Stimulated activated naive CD4-positive, alpha-beta T cell treated with Interleukin-2 at 50 U/mL for 16 hours (primary cell): ENCODE measurements around the gene IQSEC1.

Experiments
- DNase-seq: peaks from one replicate; lab custom pipeline; 2025; lab: John Stamatoyannopoulos, UW

The IQSEC1 gene

DNA sequence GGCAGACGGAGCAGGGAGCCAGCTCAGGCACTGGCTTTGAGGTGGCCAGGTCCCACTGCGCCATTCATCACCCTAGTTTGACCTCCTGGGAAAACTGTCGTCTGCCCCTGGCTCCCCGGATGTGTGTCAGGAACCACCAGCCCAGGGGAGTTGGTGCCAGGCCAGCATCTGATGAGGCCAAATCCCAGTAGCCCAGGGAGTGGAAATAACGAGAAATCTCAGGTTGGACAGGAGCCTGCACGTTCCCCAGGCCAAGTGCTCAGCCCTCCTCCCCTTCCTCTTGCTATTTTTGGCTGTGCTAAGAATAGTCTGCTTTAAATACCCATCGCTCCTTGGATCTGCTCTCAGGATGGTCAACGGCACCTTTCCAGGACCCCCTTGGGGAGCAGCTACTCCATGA, 138.8 kb downstream of the IQSEC1 start:
- no peak for DNase-seq

DNA sequence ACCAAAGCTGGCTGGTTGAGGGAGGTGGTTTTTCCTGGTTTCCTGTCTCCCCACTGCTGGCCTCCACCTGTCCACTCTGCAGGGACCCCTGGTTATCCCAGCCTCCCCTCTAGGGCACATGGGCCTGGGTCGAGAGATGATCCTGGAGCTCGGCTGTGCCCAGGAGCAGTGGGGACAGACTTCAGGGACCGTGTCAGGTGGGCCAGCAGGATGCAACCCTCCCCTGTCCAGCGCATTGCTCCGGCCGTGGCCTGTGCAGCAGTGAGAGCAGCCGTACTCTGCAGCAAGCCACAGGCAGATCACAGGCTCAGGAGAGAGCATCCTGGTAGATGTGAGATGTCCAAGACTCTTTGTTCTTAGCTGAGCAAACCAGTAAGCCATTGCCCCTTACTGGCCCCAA, 139.3 kb downstream of the IQSEC1 start:
- no peak for DNase-seq

DNA sequence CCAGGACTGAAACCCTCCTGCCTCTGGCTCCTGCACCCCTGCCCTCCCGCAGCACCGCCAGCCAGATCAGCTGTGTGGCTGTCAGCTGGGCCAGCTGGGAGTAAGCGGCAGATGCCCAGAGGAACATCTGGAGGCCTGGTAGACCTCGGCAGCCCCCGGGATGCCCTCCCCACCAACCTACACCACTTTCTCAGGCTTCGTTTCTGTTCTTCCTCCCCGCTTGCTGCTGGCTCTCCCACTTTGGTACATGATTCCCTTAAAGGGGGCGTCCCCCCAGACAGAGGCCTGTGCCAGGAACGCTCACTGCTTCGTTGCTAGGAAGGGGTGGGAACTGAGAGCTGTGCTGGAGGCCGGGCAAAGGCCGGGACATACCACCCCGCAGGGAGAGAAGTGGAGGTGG, 140.5 kb downstream of the IQSEC1 start:
- DNase-seq, result no peak

DNA sequence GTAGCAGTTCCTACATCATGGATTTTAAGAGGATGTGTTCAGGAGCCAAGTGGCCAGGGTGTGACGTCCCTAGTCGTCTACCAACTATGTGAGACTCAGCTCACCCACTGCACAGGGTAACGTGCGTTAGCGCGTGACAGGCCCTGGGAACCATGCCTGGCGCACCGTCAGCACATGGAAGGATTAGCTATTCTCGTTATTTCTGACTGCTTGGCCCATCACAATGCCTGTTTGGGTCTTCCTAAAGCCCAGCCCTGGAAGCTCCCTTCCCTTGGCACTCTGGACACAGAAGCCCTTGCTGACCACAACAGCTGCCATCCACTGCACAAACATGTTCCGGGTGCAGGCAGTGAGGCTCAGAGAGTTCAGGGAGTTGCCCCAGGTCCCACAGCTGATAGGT, 140.9 kb downstream of the IQSEC1 start:
- no peak for DNase-seq

DNA sequence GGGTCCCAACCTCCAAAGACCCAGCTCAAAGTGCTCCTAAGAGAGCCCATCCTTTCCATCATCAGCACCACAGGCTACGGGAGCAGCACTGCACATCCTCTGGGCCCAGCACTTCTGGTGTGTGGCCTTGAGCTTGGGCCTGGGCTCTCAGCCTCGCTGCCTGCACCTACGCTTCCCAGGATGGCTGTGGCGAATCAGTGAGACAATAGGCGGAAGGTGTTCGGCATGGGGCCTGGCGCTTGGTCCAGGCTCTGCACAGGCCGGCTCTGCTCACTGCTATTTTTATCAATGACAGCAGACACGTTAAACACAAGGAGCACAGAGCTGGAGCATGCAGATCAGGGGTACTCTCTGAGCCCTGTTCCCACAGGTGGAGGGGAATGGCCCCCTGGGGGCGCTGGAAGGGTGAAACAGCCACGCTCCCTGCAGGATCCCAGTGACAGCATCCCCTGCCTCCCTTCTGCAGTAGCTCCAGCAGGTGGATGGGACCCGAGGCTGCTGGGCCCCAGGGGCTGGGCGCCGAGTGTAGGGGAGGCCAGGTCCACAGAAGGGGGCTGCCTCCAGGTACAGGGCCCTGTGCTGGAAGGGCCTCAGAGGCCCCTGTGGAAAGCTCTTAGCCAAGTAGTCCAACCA, 141.8 kb downstream of the IQSEC1 start:
- no peak for DNase-seq

DNA sequence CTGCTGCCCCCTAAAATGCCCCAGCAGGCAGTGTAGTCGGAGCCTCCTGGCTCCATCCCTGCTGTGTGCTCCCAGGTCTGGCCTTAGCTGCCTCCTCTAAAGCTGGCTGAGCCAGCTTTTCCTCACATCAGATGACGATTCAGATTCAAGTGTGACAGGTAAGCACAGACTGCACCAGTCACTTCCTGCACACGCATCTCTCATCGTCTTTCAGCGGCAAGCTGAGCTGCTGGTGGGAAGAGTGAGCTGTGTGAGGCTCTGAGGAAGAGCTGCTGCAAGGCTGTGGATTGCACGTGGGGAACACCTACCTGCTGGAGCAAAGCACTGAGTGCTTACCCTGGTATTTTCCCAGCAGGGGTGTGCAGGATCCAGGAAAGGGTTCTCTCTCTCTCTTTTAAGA, 143.4 kb downstream of the IQSEC1 start:
- DNase-seq, result no peak

DNA sequence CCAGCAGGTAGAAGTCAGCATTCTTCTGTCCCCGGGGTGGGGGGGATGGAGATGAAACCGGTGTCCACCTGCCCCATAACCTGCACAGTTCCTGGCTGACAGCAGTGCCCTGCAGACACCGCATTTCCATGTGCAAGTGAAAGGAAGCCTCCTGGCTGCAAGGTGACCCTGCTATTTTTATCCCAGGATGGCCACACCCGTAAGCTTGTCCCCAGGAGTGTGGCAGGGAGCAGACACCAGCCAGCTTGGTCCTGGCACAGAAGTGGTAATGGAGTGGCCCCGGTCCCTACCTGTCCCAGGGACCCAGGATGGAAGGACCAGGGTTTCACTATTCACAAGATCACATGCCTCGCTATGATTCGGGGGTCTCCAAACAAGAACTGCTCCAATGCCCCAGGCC, 146.6 kb downstream of the IQSEC1 start:
- no peak for DNase-seq

DNA sequence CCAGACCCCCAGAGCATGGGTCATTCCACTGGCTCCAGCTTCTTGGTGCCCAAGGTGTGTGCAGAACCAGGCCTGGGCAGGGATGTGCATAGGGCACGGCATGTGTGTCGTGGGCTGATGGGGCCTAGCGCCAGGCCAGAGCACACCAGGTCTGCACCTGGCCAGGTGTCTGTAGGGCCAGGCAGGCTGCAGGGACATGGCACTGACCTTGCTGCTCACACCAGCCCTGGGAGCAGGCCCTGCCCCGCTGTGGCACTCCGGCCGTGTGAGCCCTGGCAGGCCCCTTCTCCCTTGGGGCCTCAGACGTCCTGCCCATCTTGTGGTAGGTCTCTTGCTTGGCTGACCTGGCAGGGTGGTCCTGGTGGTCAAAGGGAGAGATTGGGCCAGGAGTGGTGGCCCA, 147.6 kb downstream of the IQSEC1 start:
- DNase-seq, result no peak

DNA sequence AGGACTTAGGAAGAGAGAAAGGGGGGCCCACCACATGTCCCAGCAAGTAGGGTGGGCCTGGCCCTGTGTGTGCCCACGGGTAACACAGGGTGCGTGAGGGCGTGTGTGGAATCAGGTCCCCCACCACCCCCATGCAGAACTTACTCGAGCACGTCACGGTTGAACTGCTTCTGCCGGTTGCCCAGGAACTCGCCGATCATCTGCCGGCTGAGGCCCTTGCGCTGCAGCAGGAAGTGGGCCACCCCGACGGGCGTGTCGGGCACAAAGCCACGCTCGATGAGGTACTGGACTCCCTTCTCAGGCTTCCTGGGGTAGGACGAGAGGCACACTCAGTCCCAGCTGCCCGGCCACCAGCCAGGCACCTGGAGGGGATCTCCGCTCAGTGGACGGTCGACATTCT, 148.8 kb downstream of the IQSEC1 start:
- DNase-seq, result no peak

DNA sequence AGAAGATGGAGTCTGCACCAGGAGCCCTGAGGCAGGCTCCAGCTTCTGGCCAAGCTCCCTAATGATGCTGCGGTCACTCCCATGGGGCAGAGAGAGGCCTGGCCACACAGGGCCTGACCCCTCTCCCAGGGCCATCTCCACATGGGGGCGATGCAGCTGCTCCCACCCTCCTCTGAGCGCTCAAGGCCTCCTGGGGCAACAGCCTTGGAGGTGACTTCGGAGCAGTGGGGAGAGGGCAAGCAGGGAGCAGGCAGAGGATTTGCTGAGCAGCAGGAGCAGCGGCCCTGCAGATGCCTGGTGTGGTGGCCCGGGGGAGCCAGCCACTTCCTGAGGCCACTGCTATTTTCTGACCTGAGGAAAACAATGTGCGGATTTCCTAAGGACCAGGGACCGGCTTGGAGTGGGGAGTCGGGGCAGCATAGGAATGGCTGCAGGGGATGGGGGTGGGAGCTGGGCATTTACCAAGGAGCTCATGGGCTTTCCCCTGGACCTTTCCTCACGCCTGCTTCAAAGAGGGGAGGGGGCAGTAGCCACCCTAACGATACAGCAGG, 150.3 kb downstream of the IQSEC1 start:
- no peak for DNase-seq

DNA sequence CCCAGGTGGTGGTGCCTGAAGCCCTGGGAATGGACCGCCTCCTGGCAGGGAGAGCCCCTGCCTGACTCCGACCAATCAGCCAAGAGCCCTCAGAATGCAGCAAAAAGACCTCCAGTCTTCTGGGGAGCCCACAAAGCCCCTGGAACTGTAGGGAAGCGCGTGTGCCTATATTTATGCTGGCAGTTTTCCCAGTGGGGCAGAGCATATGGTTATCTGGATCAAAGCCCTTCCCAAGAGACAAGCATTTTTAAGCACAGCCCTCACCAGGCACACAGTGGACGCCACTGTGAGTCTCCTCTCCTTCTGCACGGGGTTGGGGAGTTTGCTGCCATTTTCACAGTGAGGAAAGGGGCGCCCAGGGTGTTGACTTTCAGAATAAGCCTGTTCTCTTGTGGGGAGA, 150.9 kb downstream of the IQSEC1 start:
- no peak for DNase-seq

DNA sequence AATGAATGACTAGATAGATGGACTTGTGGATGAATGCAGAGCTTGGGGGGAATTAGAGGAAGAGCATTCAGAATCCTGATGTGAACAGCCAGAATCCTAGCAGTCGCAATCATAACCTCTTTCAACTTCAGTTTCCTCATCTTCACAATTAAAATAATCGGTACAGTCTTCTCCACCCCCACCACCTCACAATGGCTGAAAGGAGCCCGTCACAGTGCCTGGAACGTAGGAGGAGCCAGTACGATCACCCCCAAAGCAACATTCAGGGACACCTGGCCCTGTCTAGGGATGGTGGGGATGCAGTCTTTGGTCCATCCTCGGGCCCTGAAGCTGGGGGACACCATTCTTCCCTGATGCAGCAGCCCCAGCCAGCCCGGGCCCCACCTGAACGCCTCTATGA, 151.5 kb downstream of the IQSEC1 start:
- no peak for DNase-seq

DNA sequence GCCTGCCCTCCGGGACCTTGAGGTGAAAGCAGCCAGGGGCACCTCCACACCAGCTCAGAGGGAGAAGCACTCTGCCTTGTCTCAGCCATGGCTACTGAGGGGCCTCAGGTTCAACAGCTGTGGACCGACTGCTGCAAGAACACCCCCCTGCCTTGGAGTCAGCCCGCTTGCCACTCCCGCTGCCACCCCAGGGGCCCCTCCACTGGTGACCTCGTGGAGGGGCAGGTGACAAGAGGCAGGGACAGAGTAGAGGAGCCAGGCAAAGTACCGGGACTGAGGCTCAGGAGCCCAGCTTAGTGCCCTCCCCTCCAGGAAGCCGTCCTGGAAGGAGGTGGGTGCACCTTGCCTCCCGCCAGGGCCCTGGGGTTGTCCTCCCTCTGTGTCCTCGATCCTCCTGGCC, 152.3 kb downstream of the IQSEC1 start:
- DNase-seq, result no peak

DNA sequence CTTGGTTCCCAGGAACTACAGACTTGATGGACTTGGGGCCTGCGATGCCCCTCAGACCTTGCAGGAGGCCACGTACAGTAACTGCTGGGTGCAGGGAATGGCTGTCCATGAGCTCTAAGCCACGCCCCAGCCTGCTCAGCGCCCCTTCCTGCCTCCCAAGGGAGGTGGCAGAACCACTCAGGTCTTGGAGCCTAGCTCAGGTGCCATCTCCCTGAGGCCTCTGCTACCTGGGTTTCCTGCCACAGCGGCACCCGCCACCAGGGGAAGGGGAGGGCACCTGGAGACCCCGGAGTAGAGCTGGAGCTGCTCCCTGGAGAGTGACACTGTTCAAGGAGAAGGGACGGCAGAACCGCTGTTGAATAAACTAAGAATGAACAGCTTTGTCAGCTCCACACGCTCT, 154.0 kb downstream of the IQSEC1 start:
- DNase-seq, result no peak

DNA sequence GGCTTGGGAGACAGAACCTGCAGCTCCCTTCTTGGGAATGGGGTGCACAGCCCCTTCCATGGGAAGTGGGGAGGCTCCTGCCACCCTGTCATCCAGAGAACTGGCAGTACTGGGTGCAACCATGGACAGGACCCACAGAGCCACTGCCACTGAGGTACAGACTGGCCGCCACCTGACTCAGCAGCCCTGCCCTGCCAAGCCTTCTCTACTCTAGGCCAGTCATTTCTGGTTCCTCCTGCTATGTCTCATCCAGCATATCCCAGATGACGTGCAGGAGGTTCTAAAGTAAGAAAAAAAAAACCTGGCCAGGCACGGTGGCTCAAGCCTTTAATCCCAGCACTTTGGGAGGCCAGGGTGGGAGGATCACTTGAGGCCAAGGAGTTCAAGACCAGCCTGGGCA, 155.0 kb downstream of the IQSEC1 start:
- no peak for DNase-seq

DNA sequence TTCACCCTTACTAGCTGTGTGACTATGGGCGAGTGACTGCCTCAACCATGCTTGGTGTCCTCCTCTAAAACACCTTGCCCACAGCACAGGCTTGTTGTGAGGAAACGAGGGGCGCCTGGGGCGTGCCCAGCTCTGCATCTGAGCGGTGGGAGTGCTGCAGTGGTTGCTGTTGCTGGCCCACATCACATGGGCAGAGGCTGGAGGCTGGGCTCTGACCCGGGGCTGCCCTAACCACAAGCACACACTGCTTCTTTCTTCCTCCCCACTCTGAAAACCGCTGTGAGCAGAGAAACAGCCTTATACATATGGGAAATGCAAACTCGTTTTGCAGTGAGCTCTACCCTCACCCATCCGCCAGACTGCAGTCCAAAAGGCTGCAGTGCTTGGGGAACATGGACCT, 157.1 kb downstream of the IQSEC1 start:
- no peak for DNase-seq

DNA sequence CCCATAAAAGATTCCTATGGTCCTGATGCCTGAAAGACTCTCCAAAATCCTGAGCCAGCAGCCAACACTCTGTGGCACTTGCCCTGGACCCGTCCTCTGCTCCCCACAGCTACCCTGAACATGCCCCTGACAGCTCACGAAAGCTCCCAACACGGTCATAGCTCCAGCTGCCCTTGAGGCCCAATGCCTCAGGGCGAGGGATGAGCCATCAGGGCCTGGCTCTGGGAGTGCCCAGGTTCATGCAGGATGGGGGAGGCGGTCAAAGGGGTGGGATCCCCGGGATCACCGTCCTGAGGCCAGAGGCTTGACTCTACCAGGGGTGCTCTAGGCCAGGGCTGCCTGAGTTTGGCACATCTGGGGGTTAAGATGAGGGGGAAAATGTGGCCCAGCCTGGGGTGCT, 159.1 kb downstream of the IQSEC1 start:
- no peak for DNase-seq

DNA sequence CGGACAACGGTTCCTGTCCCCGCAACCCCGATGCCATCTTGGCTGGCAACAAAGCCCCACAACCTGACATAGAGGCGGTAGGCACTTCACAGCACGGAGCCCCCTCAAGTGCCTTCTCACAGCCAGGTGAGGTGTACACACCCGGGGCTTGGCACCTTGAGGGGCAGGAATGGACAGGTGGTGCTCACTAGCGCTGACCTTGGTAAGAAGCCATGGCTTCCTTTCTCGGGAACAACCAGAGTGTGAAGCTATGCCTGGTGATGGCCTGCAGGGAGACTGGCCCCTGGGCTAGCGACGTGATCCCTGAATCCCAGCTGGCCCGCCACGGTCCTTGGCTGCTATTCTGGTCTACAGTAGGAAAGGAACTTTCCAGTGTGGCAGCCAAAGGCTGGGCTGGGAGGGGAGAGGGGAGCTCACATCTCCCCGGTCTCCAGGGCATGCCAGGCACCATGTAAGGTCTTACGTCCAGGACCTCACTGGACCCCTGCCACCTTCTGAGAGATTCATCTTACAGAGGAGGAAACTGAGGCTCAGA, 161.3 kb downstream of the IQSEC1 start:
- DNase-seq, result no peak

DNA sequence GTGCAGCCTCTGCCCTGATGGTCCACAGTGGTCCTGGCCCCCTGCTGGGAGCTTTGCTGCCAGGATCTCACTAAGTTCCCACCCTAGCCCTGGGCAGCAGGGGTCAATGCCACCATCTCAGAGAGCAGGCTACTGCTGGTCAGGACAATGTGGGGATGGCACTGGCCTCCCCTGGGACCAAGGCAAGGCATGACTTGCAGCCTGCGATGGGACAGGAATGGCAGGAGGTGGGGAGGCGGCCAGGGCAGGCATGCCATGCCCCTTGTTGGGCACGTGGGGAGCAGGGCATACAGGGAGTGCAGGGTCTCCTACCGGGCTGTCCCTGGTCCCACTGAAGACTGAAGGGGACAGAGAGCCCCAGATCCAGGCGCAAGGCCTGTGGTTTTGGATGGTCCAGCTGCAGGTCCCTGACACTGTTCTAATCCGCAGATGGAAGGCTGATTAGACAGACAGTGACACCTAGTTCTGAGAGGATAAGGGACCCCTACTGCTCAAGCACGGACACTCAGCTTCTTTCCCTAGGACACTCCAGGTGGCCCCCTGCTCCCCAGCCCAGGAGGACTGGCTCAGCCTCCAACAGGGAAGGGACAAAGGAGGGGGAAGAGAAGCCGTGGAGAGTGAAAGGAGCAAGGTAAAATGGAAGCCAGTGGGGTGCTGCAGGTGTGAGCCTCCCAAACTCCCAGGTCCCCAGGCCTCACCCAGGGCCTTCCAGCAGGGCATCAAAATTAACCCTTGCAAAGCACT, 162.7 kb downstream of the IQSEC1 start:
- no peak for DNase-seq

DNA sequence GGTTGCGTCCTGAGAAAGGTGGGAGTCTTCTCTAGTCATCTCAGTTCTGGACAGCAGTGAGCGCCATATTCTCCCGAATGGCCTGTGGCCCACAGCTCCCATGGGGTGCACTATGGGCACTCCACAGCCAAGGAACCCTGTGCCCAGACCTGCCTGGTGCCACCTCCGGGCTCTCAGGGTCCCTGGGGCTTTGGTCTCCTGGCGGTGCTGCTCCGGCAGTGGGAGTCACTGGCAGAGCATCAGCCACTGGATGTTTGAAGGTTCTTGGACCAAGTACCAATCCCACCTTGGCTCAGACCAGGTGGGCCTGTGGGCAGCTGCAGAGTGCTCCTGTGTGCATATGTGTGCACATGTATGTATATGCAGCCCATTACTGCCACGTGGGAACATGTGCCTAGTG, 163.5 kb downstream of the IQSEC1 start:
- DNase-seq, result no peak

DNA sequence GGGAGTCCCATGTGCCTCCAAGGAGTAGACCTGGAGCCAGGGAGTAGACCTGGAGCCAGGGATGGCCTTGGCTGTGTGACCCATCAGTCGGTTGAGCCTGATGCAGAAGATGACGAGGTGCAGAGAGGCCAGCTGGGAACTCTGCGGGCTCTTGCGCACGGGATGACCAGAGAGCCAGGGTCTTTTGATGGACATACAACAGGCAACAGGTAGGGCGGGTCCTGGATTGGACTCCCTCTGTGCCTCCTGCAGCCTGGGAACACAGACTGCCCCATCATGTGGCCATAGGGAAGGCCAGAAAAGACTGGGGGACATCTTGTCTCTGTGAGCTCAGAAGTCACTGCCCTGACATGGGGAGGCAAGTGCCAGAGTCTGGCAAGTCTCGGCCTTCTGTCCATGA, 164.4 kb downstream of the IQSEC1 start:
- DNase-seq, result no peak

DNA sequence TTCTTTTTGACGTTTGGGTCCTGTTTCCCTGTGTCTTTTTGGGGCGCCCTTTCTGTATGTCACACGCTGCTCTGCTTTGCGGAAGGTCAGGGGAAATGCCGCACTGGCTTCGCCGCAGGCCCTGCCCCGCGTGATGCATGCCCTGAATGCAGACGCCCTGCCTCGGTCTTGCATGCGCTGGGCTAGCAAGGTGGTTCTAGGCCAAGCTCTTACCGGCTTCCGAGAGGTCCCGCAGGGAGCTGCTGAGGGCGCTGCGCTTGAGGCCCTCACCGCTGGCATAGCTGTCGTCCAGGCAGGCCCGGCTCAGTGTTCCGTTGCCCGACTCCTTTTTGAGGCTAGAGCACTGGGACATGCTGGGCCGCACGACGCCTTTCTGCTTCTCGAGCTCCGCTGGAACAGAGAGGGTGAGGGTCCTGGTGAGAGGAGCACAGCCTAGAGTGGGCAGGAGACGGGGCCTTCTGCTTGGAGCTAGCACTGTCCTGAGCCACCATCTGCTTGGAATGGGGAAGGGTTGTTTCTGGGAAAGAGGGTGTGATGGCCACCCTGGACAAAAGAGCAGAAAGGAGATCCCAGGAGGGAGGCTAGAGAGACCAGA, 165.0 kb downstream of the IQSEC1 start:
- no peak for DNase-seq

DNA sequence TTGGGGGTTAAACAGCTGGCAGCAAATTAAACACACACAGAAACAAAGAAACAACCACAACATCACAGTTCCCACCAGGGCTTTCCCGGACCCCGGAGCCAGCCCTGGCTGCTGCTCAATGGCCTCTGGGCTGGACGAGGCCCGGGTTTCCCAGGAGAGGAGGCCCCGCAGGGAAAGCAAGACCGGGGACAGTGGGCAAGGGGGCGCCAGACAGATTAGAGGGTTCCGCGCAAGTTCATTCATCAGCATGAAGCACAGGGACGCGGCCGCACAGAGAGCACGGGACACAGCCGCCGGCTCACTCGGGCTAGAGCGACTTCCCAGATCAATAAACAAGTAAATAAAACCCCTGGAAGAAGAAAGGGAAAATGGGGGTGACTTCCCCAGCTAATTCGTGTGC, 165.5 kb downstream of the IQSEC1 start:
- DNase-seq, result no peak
